H9 (cell line): Measurements from ENCODE around the gene CLEC16A. TPM values are rescaled to one million over a fixed set of nuclear protein-coding genes. Genes with fewer than 3 reads are reported as not detected.

ENCODE experiments used
- DNase-seq: peaks from one replicate; pipeline ENCODE4 v3.0.0-alpha.2; 2017
- H2AFZ ChIP-seq: one replicate; pipeline ENCODE4 v1.6.1; 2013; ENCODE audit warnings: mild to moderate bottlenecking, low read length, control low read depth, moderate library complexity
- H2AK5ac ChIP-seq: 2 replicates; pipeline ENCODE4 v1.6.1; 2013; ENCODE audit warnings: low read length, control low read depth, mixed read lengths; ENCODE audit not compliant: insufficient read length
- H2BK120ac ChIP-seq: one replicate; pipeline ENCODE4 v1.6.1; 2013; ENCODE audit warnings: low read depth, mild to moderate bottlenecking, low read length, control low read depth, inconsistent platforms; ENCODE audit not compliant: poor library complexity, severe bottlenecking
- H2BK12ac ChIP-seq: 2 replicates; pipeline ENCODE4 v1.6.1; 2013; ENCODE audit warnings: low read length, control low read depth, mixed read lengths, low read depth; ENCODE audit not compliant: insufficient read length
- H2BK15ac ChIP-seq: 2 replicates; pipeline ENCODE4 v1.6.1; 2013; ENCODE audit warnings: low read depth, low read length, control low read depth
- H2BK20ac ChIP-seq: one replicate; pipeline ENCODE4 v1.6.1; 2013; ENCODE audit warnings: low read depth, mild to moderate bottlenecking, low read length, control low read depth, inconsistent platforms; ENCODE audit not compliant: poor library complexity, severe bottlenecking
- H2BK5ac ChIP-seq: 2 replicates; pipeline ENCODE4 v1.6.1; 2013; ENCODE audit warnings: low read length, control low read depth, mixed read lengths; ENCODE audit not compliant: insufficient read length
- H3K14ac ChIP-seq: 2 replicates; pipeline ENCODE4 v1.6.1; 2013; ENCODE audit warnings: low read length, control low read depth; ENCODE audit not compliant: insufficient read depth
- H3K18ac ChIP-seq: 2 replicates; pipeline ENCODE4 v1.6.1; 2013; ENCODE audit warnings: low read depth, mild to moderate bottlenecking, mixed read lengths, low read length, control low read depth; ENCODE audit not compliant: insufficient read length
- H3K23ac ChIP-seq: 2 replicates; pipeline ENCODE4 v1.6.1; 2013; ENCODE audit warnings: low read length, control low read depth, mixed read lengths, low read depth; ENCODE audit not compliant: insufficient read length
- H3K23me2 ChIP-seq: 2 replicates; pipeline ENCODE4 v1.6.1; 2013; ENCODE audit warnings: low read depth, mild to moderate bottlenecking, mixed read lengths, low read length, control low read depth; ENCODE audit not compliant: insufficient read length, poor library complexity, severe bottlenecking
- H3K27ac ChIP-seq: 2 replicates; pipeline ENCODE4 v1.5.1; 2013; ENCODE audit warnings: low read length, control low read depth, mixed read lengths, low read depth; ENCODE audit not compliant: insufficient read length
- H3K27me3 ChIP-seq: 2 replicates; pipeline ENCODE4 v1.6.1; 2013; ENCODE audit warnings: low read length, control low read depth, inconsistent platforms; ENCODE audit not compliant: insufficient read depth
- H3K4ac ChIP-seq: 2 replicates; pipeline ENCODE4 v1.6.1; 2013; ENCODE audit warnings: low read depth, mild to moderate bottlenecking, control low read depth, inconsistent platforms, low read length, moderate library complexity
- H3K4me1 ChIP-seq: 2 replicates; pipeline ENCODE4 v1.6.1; 2013; ENCODE audit warnings: low read length, control low read depth, inconsistent platforms; ENCODE audit not compliant: insufficient read depth
- H3K4me2 ChIP-seq: 2 replicates; pipeline ENCODE4 v1.6.1; 2013; ENCODE audit warnings: low read length, control low read depth, mixed read lengths; ENCODE audit not compliant: insufficient read length, insufficient read depth
- H3K56ac ChIP-seq: 2 replicates; pipeline ENCODE4 v1.6.1; 2013; ENCODE audit warnings: low read depth, mild to moderate bottlenecking, mixed read lengths, low read length, control low read depth; ENCODE audit not compliant: insufficient read length
- H3K79me1 ChIP-seq: 2 replicates; pipeline ENCODE4 v1.6.1; 2013; ENCODE audit warnings: low read depth, mild to moderate bottlenecking, moderate library complexity, low read length, control low read depth, inconsistent platforms; ENCODE audit not compliant: insufficient read depth, poor library complexity, severe bottlenecking
- H3K79me2 ChIP-seq: 2 replicates; pipeline ENCODE4 v1.6.1; 2013; ENCODE audit warnings: low read length, control low read depth, inconsistent platforms; ENCODE audit not compliant: insufficient read depth
- H3K9ac ChIP-seq: 2 replicates; pipeline ENCODE4 v1.6.1; 2013; ENCODE audit warnings: low read length, control low read depth, mixed read lengths; ENCODE audit not compliant: insufficient read length; ENCODE audit errors: extremely low read depth
- H3K9me3 ChIP-seq: one replicate; pipeline ENCODE4 v1.6.1; 2013; ENCODE audit warnings: low read depth, low read length, inconsistent platforms; ENCODE audit not compliant: control insufficient read depth
- H3T11ph ChIP-seq: one replicate; pipeline ENCODE4 v1.6.1; 2013; ENCODE audit warnings: mild to moderate bottlenecking, low read length, control low read depth, inconsistent platforms
- H4K20me1 ChIP-seq: one replicate; pipeline ENCODE4 v1.6.1; 2013; ENCODE audit not compliant: control insufficient read depth, insufficient read length, insufficient read depth
- H4K5ac ChIP-seq: 2 replicates; pipeline ENCODE4 v1.6.1; 2013; ENCODE audit warnings: low read depth, mild to moderate bottlenecking, mixed read lengths, low read length, control low read depth; ENCODE audit not compliant: insufficient read length
- H4K8ac ChIP-seq: replicated peaks from 2 replicates; pipeline ENCODE4 v1.6.1; 2013; ENCODE audit warnings: low read length, control low read depth, mixed read lengths, low read depth; ENCODE audit not compliant: insufficient read length
- H4K91ac ChIP-seq: 2 replicates; pipeline ENCODE4 v1.6.1; 2013; ENCODE audit warnings: low read depth, mild to moderate bottlenecking, moderate library complexity, mixed read lengths, low read length, control low read depth; ENCODE audit not compliant: insufficient read length
- H3K27ac Mint-ChIP-seq, 3 experiments: 2 replicates in 2 of 3; 3 replicates in 1 of 3; pipeline ENCODE4 v1.8.0; 2020 to 2021; ENCODE audit warnings: mixed read lengths in 3 of 3, mild to moderate bottlenecking in 1 of 3, moderate library complexity in 1 of 3
- H3K27me3 Mint-ChIP-seq: 2 replicates; pipeline ENCODE4 v1.8.0; 2021; ENCODE audit warnings: low read depth, mild to moderate bottlenecking, moderate library complexity, mixed read lengths
- H3K36me3 Mint-ChIP-seq, 3 experiments: 2 replicates in 2 of 3; 3 replicates in 1 of 3; pipeline ENCODE4 v1.8.0; 2020 to 2021; ENCODE audit warnings: low read depth in 3 of 3, mixed read lengths in 3 of 3; ENCODE audit not compliant: insufficient read depth in 1 of 3
- H3K4me1 Mint-ChIP-seq, 2 experiments: 2 replicates each; pipeline ENCODE4 v1.8.0; 2020; ENCODE audit warnings: mixed read lengths in 2 of 2
- H3K4me3 Mint-ChIP-seq, 2 experiments: 2 replicates in 1 of 2; 3 replicates in 1 of 2; pipeline ENCODE4 v1.8.0; 2020 to 2021; ENCODE audit warnings: mild to moderate bottlenecking in 2 of 2, mixed read lengths in 2 of 2, moderate library complexity in 1 of 2
- H3K9me3 Mint-ChIP-seq, 2 experiments: 2 replicates in 1 of 2; 3 replicates in 1 of 2; pipeline ENCODE4 v1.8.0; 2020; ENCODE audit warnings: mild to moderate bottlenecking in 2 of 2, mixed read lengths in 2 of 2, moderate library complexity in 1 of 2
- WGBS: extraction: QIAGEN DNeasy Blood & Tissue Kit; methylation state at CpG from one replicate; pipeline ENCODE4 v1.1.7; 2013; ENCODE audit warnings: missing lambda C conversion rate, low lambda C conversion rate, mixed read lengths; ENCODE audit not compliant: insufficient read length; ENCODE audit errors: extremely low coverage; 5-methylcytosine and 5-hydroxymethylcytosine counted together
- total RNA-seq: library from RNA; stranded (reverse); gene quantifications from 2 replicates; pipeline ENCODE4 v1.2.1, GENCODE V29; 2021
- TF ChIP-seq, protein P1 (sequence below): fragments of 200-600 bp; sonication (generic); conservative IDR thresholded peaks from 3 replicates; pipeline ENCODE4 v1.8.0; 2021; ENCODE audit warnings: antibody characterized with exemption, mild to moderate bottlenecking

Gene CLEC16A
- total RNA-seq, 1 experiment from 2014 or later: 15.2 TPM

GRCh38 chr16:11099672-11100205 lies 155.4 kb downstream of the CLEC16A start:
- no peak overlapping the region for H4K8ac ChIP-seq
- H2BK20ac ChIP-seq: no peak overlapping the region
- Mint-ChIP-seq H3K4me3 (no peak overlapping the region), H3K4me1 (peaks cover 9 to 20% of the 10 kb centered on the region in 2 experiments), H3K36me3 (no peaks in the 10 kb centered on the region), H3K27ac (peak overlapping the region; percentile 37 to 93 (median 78); a peak in 4 of 7 replicates), H3K27me3 (no peaks in the 10 kb centered on the region), H3K9me3 (no peaks in the 10 kb centered on the region)
- H3K79me1 ChIP-seq: no peaks in the 10 kb centered on the region
- no CpG with 5 or more reads among the region's 7 CpGs for WGBS
- H3K4ac ChIP-seq: no peak overlapping the region
- H3K9ac ChIP-seq: no peak overlapping the region
- no peak overlapping the region for H2AK5ac ChIP-seq
- no peaks in the 10 kb centered on the region for H3K27me3 ChIP-seq
- H3K9me3 ChIP-seq: no peaks in the 10 kb centered on the region
- no peak overlapping the region for H3K4me2 ChIP-seq
- no peak overlapping the region for H4K5ac ChIP-seq
- H4K20me1 ChIP-seq: peaks cover 2% of the 10 kb centered on the region
- no peak overlapping the region for H3K56ac ChIP-seq
- no peak overlapping the region for H3K27ac ChIP-seq
- TF ChIP-seq, protein P1, sequence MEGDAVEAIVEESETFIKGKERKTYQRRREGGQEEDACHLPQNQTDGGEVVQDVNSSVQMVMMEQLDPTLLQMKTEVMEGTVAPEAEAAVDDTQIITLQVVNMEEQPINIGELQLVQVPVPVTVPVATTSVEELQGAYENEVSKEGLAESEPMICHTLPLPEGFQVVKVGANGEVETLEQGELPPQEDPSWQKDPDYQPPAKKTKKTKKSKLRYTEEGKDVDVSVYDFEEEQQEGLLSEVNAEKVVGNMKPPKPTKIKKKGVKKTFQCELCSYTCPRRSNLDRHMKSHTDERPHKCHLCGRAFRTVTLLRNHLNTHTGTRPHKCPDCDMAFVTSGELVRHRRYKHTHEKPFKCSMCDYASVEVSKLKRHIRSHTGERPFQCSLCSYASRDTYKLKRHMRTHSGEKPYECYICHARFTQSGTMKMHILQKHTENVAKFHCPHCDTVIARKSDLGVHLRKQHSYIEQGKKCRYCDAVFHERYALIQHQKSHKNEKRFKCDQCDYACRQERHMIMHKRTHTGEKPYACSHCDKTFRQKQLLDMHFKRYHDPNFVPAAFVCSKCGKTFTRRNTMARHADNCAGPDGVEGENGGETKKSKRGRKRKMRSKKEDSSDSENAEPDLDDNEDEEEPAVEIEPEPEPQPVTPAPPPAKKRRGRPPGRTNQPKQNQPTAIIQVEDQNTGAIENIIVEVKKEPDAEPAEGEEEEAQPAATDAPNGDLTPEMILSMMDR: no peak
- no peak overlapping the region for H2BK5ac ChIP-seq
- no peak overlapping the region for H2AFZ ChIP-seq
- no peaks in the 10 kb centered on the region for H3K23me2 ChIP-seq
- no peak overlapping the region for H2BK15ac ChIP-seq
- no peaks in the 10 kb centered on the region for H3K79me2 ChIP-seq
- no peak for DNase-seq
- H3K23ac ChIP-seq: no peak overlapping the region
- no peak overlapping the region for H3K18ac ChIP-seq
- H3K4me1 ChIP-seq: no peaks in the 10 kb centered on the region; the same call in 1 of the 2 replicates
- H3T11ph ChIP-seq: no peak overlapping the region
- no peak overlapping the region for H2BK12ac ChIP-seq
- H3K14ac ChIP-seq: no peak overlapping the region
- no peak overlapping the region for H2BK120ac ChIP-seq
- no peak overlapping the region for H4K91ac ChIP-seq
